GM18873 (cell line): ENCODE measurements around the gene ESAM.
A peak's percentile ranks its signal among the peaks of the same experiment; 100 is the strongest.

Experiments used
- ATAC-seq: cut with Tn5 transposase; IDR thresholded peaks from one replicate; pipeline ENCODE4 v1.9.1; 2021; ENCODE audit warnings: mild to moderate bottlenecking, moderate library complexity, moderate number of reproducible peaks; ENCODE audit not compliant: unreplicated experiment, low FRiP score

The ESAM gene

GRCh38 chr11:124753624-124754023, 8.5 kb downstream of the ESAM start:
- ATAC-seq: no peak

GRCh38 chr11:124753205-124753604, 8.9 kb downstream of the ESAM start:
- no peak for ATAC-seq

- no peak for ATAC-seq
These were observed 9.5 kb downstream of the ESAM start for GRCh38 chr11:124752471-124753102.

GRCh38 chr11:124751741-124752470, 10.2 kb downstream of the ESAM start, which contains the start of gene VSIG2:
TSS of gene VSIG2 (minus strand) at chr11:124752255. CDS start at chr11:124752137, 118 bp downstream.
- ATAC-seq: no peak

- ATAC-seq: no peak
These were observed 10.7 kb downstream of the ESAM start for GRCh38 chr11:124751391-124751740.

- ATAC-seq: no peak
These were observed 12.2 kb downstream of the ESAM start for GRCh38 chr11:124749912-124750311.

GRCh38 chr11:124748481-124749343, 13.4 kb downstream of the ESAM start:
- ATAC-seq: no peak

- no peak for ATAC-seq
These were observed 14.0 kb downstream of the ESAM start for GRCh38 chr11:124748100-124748418.

- ATAC-seq: no peak
These were observed 14.5 kb downstream of the ESAM start for GRCh38 chr11:124747406-124748099.

GRCh38 chr11:124746621-124747243, 15.4 kb downstream of the ESAM start:
- ATAC-seq: peak; percentile 88

- ATAC-seq: no peak
These were observed 16.1 kb downstream of the ESAM start for GRCh38 chr11:124745835-124746620.

GRCh38 chr11:124745270-124745834, 16.7 kb downstream of the ESAM start:
- ATAC-seq: no peak

GRCh38 chr11:124743050-124743449, 19.0 kb downstream of the ESAM start:
- ATAC-seq: no peak

- no peak for ATAC-seq
These were observed 19.5 kb downstream of the ESAM start for GRCh38 chr11:124742555-124742954.

GRCh38 chr11:124740277-124740882, 21.7 kb downstream of the ESAM start:
- ATAC-seq: peak; percentile 36

- ATAC-seq: peak; percentile 83
These were observed 22.4 kb downstream of the ESAM start, which contains the start of gene NRGN for GRCh38 chr11:124739479-124740276. TSS of gene NRGN (plus strand) at chr11:124739942. CDS start at chr11:124740085, 143 bp downstream.

GRCh38 chr11:124738713-124739478, 23.2 kb downstream of the ESAM start:
- ATAC-seq: no peak
